H1 (cell line): ENCODE results near the gene CRADD. TPM values are rescaled to one million over a fixed set of nuclear protein-coding genes. Genes with fewer than 3 reads are reported as not detected.

Experiments
- CTCF ChIA-PET: fragments of 300-600 bp; sonication (Branson Sonifier 250); formaldehyde crosslinking; loops from one replicate; lab custom pipeline; 2021; ENCODE audit not compliant: partially characterized antibody; lab: Charles Lee
- POLR2A ChIA-PET: fragments of 300-600 bp; sonication (Branson Sonifier 250); formaldehyde crosslinking; loops from one replicate; lab custom pipeline; 2021; ENCODE audit warnings: inconsistent platforms; ENCODE audit not compliant: partially characterized antibody; lab: Charles Lee
- DNase-seq, 2 experiments: peaks; one replicate each; pipeline versions ENCODE4 v3.0.0 to v3.0.0-alpha.2; 2010 to 2022; ENCODE audit warnings: low spot score in 2 of 2, low read depth in 1 of 2, mixed read lengths in 1 of 2
- FAIRE-seq: peaks from 2 replicates; lab custom pipeline; 2011; peaks lifted over from hg19 to GRCh38; lab: Jason Lieb, UNC
- H2AFZ ChIP-seq: 2 replicates; pipeline ENCODE4 v1.8.1; 2012; ENCODE audit warnings: low read length, inconsistent platforms
- H2AK5ac ChIP-seq: 2 replicates; pipeline ENCODE4 v1.6.1; 2013; ENCODE audit warnings: low read depth, low read length
- H2BK120ac ChIP-seq: replicated peaks from 2 replicates; pipeline ENCODE3; 2013; ENCODE audit warnings: low read depth, low read length, inconsistent platforms
- H2BK12ac ChIP-seq: 2 replicates; pipeline ENCODE4 v1.6.1; 2013; ENCODE audit warnings: low read depth, low read length
- H2BK15ac ChIP-seq: 2 replicates; pipeline ENCODE4 v1.6.1; 2013; ENCODE audit warnings: low read length
- H2BK20ac ChIP-seq: 2 replicates; pipeline ENCODE4 v1.6.1; 2013; ENCODE audit warnings: low read length
- H2BK5ac ChIP-seq: 2 replicates; pipeline ENCODE4 v1.6.1; 2013; ENCODE audit warnings: low read depth, low read length
- H3K14ac ChIP-seq: 2 replicates; pipeline ENCODE4 v1.6.1; 2013; ENCODE audit warnings: inconsistent platforms; ENCODE audit not compliant: insufficient read length
- H3K18ac ChIP-seq: 2 replicates; pipeline ENCODE4 v1.6.1; 2013; ENCODE audit warnings: low read length; ENCODE audit errors: extremely low read depth
- H3K23ac ChIP-seq: 2 replicates; pipeline ENCODE4 v1.6.1; 2013; ENCODE audit warnings: inconsistent platforms; ENCODE audit not compliant: insufficient read length
- H3K23me2 ChIP-seq: 2 replicates; pipeline ENCODE4 v1.6.1; 2013; ENCODE audit warnings: low read depth, low read length
- H3K27ac ChIP-seq: 2 replicates; pipeline ENCODE4 v1.6.1; 2011; ENCODE audit warnings: low read depth, low read length, inconsistent platforms
- H3K27me3 ChIP-seq, 4 experiments: replicated peaks in 1 of 4; 1 replicate in 1 of 4; 2 replicates in 3 of 4; pipeline versions ENCODE4 v1.6.1 to v1.8.1; 2011 to 2013; ENCODE audit warnings: low read length in 3 of 4, mild to moderate bottlenecking in 3 of 4, inconsistent platforms in 2 of 4, mixed read lengths in 2 of 4, moderate library complexity in 1 of 4; ENCODE audit not compliant: control insufficient read depth in 3 of 4, insufficient read depth in 3 of 4; ENCODE audit errors: extremely low read depth in 1 of 4
- H3K36me3 ChIP-seq, 4 experiments: 2 replicates each; pipeline versions ENCODE4 v1.6.1 to v1.8.1; 2011 to 2013; ENCODE audit warnings: mild to moderate bottlenecking in 4 of 4, low read length in 3 of 4, moderate library complexity in 2 of 4, control low read depth in 1 of 4, inconsistent platforms in 1 of 4; ENCODE audit not compliant: insufficient read depth in 4 of 4, control insufficient read depth in 2 of 4
- H3K4ac ChIP-seq: replicated peaks from 2 replicates; pipeline ENCODE3; 2013; ENCODE audit warnings: low read length, low read depth, mixed read lengths, inconsistent platforms; ENCODE audit not compliant: insufficient read length
- H3K4me1 ChIP-seq, 4 experiments: replicated peaks in 1 of 4; 1 replicate in 1 of 4; 2 replicates in 3 of 4; pipeline versions ENCODE4 v1.6.1 to v1.8.1; 2011 to 2013; ENCODE audit warnings: low read length in 3 of 4, inconsistent platforms in 2 of 4, mixed read lengths in 1 of 4; ENCODE audit not compliant: insufficient read depth in 4 of 4, control insufficient read depth in 3 of 4
- H3K4me2 ChIP-seq, 2 experiments: 2 replicates each; pipeline versions ENCODE4 v1.6.1 to v1.8.1; 2011 to 2013; ENCODE audit warnings: low read depth in 2 of 2, low read length in 2 of 2, control low read depth in 1 of 2, inconsistent platforms in 1 of 2, mild to moderate bottlenecking in 1 of 2; ENCODE audit not compliant: insufficient read depth in 1 of 2
- H3K4me3 ChIP-seq, 4 experiments: fragments of 200-600, 300-600 bp in 1 of 4; sonication (generic), shearing (Covaris generic), sonication (Bioruptor Twin) in 1 of 4; 2 replicates each; pipeline versions ENCODE4 v1.5.1 to v1.8.1; 2011 to 2016; ENCODE audit warnings: low read length in 4 of 4, low read depth in 3 of 4, control low read depth in 2 of 4, inconsistent platforms in 2 of 4, mild to moderate bottlenecking in 2 of 4, mixed read lengths in 1 of 4, moderate library complexity in 1 of 4; ENCODE audit not compliant: insufficient read depth in 2 of 4; ENCODE audit errors: extremely low read depth in 1 of 4
- H3K56ac ChIP-seq: replicated peaks from 2 replicates; pipeline ENCODE3; 2013; ENCODE audit warnings: low read depth, mild to moderate bottlenecking, mixed read lengths, low read length, inconsistent platforms; ENCODE audit not compliant: insufficient read length
- H3K79me1 ChIP-seq: 2 replicates; pipeline ENCODE4 v1.6.1; 2013; ENCODE audit warnings: low read depth, low read length, control low read depth
- H3K79me2 ChIP-seq, 2 experiments: 2 replicates each; pipeline versions ENCODE4 v1.6.1 to v1.8.1; 2012 to 2013; ENCODE audit warnings: low read length in 2 of 2, mild to moderate bottlenecking in 2 of 2, inconsistent platforms in 1 of 2; ENCODE audit not compliant: insufficient read depth in 2 of 2, control insufficient read depth in 1 of 2
- H3K9ac ChIP-seq, 4 experiments: replicated peaks in 1 of 4; 1 replicate in 1 of 4; 2 replicates in 3 of 4; pipeline versions ENCODE4 v1.6.1 to v1.8.1; 2011 to 2013; ENCODE audit warnings: low read depth in 3 of 4, low read length in 3 of 4, control low read depth in 2 of 4, mild to moderate bottlenecking in 2 of 4, moderate library complexity in 2 of 4, inconsistent platforms in 1 of 4; ENCODE audit errors: extremely low read depth in 1 of 4
- H3K9me3 ChIP-seq, 2 experiments: 2 replicates each; pipeline versions ENCODE4 v1.6.1 to v1.8.1; 2012 to 2013; ENCODE audit warnings: mild to moderate bottlenecking in 2 of 2, moderate library complexity in 2 of 2, control low read depth in 1 of 2, inconsistent platforms in 1 of 2, low read depth in 1 of 2, low read length in 1 of 2, mixed read lengths in 1 of 2; ENCODE audit not compliant: insufficient read depth in 2 of 2
- H4K20me1 ChIP-seq, 2 experiments: replicated peaks in 1 of 2; 2 replicates each; pipeline versions ENCODE3 to v1.8.1; 2011 to 2013; ENCODE audit warnings: inconsistent platforms in 2 of 2, low read length in 2 of 2, mild to moderate bottlenecking in 1 of 2; ENCODE audit not compliant: insufficient read depth in 2 of 2, control insufficient read depth in 1 of 2
- H4K5ac ChIP-seq: 2 replicates; pipeline ENCODE4 v1.6.1; 2013; ENCODE audit warnings: low read length, low read depth, mixed read lengths, inconsistent platforms; ENCODE audit not compliant: insufficient read length
- H4K8ac ChIP-seq: 2 replicates; pipeline ENCODE4 v1.8.0; 2013; ENCODE audit warnings: mild to moderate bottlenecking, moderate library complexity, low read length, inconsistent platforms; ENCODE audit not compliant: insufficient read depth; ENCODE audit errors: extremely low read depth
- H4K91ac ChIP-seq: replicated peaks from 2 replicates; pipeline ENCODE3; 2013; ENCODE audit warnings: low read length, mixed read lengths, inconsistent platforms; ENCODE audit not compliant: insufficient read length
- EP300 ChIP-seq, 2 experiments: IDR thresholded peaks; 1 replicate in 1 of 2; 2 replicates in 1 of 2; pipeline ENCODE4 v1.6.1; 2011 to 2012; ENCODE audit warnings: low read depth in 2 of 2, low read length in 2 of 2, mild to moderate bottlenecking in 2 of 2, borderline replicate concordance in 1 of 2, inconsistent platforms in 1 of 2, moderate library complexity in 1 of 2
- GTF2F1 ChIP-seq: IDR thresholded peaks from 2 replicates; pipeline ENCODE4 v1.6.1; 2012; ENCODE audit warnings: low read depth, low read length, improper control_type of control experiment, borderline replicate concordance
- POLR2AphosphoS5 ChIP-seq: IDR thresholded peaks from 2 replicates; pipeline ENCODE4 v1.6.1; 2011; ENCODE audit warnings: low read depth, low read length
- SAP30 ChIP-seq: fragments of 300-600 bp; sonication (generic); IDR thresholded peaks from 2 replicates; pipeline ENCODE4 v1.7.1; 2012; ENCODE audit warnings: low read length, moderate library complexity, mild to moderate bottlenecking, inconsistent platforms; ENCODE audit not compliant: insufficient read depth, insufficient replicate concordance
- WGBS, 2 experiments: shearing (Covaris generic) in 1 of 2; methylation state at CpG; one replicate each; pipeline versions ENCODE4 v1.1.6 to v1.1.7; 2013 to 2015; ENCODE audit warnings: low lambda C conversion rate in 2 of 2, mixed read lengths in 2 of 2, inconsistent platforms in 1 of 2, low coverage in 1 of 2, missing lambda C conversion rate in 1 of 2; ENCODE audit not compliant: insufficient replicate concordance in 2 of 2, insufficient coverage in 1 of 2, insufficient read length in 1 of 2; ENCODE audit errors: extremely low coverage in 1 of 2, missing lambda C conversion rate in 1 of 2; 5-methylcytosine and 5-hydroxymethylcytosine counted together
- polyA plus RNA-seq, 7 experiments: library from polyadenylated mRNA; depleted of rRNA in 3 of 7; stranded (reverse) in 5 of 7; unstranded in 2 of 7; fragments of >200 nt in 5 of 7; fragments of 200-250 nt in 2 of 7; gene quantifications; 1 replicate in 5 of 7; 2 replicates in 1 of 7; 4 replicates in 1 of 7; pipeline versions ENCODE4 v1.2.1 to v1.2.3, GENCODE V29; 2011 to 2013; ENCODE audit warnings: missing spikeins in 2 of 7, mixed read lengths in 2 of 7
- total RNA-seq: library from RNA; stranded (reverse); fragmentation: NEBNext Ultra II Directional; extraction: Animal tissue kit (Norgen Biotek cat#: 25700); gene quantifications from 2 replicates; pipeline ENCODE4 v1.2.1, GENCODE V29; 2021

Gene CRADD
- total and polyA plus RNA-seq, 2 of the 8 experiments (the other 6 are each of a cell fraction or from before 2014, with no cell fraction given), result 8.1 to 15.4 TPM

DNA sequence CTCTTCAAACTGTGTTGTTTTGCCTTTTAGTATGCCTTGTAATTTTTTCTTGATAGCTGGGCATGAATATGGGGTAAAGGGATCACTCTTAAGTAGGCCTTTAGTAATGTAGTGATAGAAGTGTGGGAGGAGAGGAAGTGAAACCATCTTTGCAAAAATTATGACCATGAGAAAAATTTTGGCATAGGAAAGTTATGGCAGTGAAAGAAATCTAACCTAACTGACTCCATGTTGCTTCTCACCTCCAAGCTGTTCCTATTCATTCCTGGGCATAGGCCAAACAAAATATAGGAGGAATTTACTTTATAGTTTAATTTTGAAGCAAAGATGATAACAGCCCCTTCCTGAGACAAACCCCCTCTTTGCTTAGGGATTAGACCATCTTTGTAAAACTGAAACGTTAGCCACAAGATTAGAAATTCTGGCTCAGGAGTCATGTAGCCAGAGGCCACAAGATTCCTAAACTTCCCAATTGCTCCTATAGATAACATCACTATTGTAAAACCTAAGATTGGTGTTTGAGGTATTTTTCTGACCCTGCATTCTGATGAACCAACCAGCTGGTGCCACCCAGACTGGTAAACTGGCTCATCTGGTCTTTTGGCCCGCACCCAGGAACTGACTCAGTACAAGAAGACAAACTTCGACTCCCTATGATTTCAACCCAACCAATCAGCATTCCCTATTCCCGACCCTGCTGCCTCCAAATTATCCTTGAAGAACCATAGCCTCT, 45.8 kb downstream of the CRADD start:
- Histone ChIP-seq H3K18ac (no peak overlapping the region), H3K9me3 (no peaks in the 10 kb centered on the region; a peak in 1 of 4 replicates), H3K79me1 (no peaks in the 10 kb centered on the region), H3K27me3 (no peaks in the 10 kb centered on the region), H3K9ac (no peak overlapping the region), H3K14ac (no peak overlapping the region), H2BK12ac (no peak overlapping the region), H3K36me3 (no peaks in the 10 kb centered on the region), H3K4me3 (no peak overlapping the region), H4K5ac (no peak overlapping the region), H2BK120ac (no peak overlapping the region), H3K56ac (no peak overlapping the region), H4K20me1 (no peaks in the 10 kb centered on the region), H3K4ac (no peak overlapping the region), H3K79me2 (no peaks in the 10 kb centered on the region), H2BK5ac (no peak overlapping the region), H3K27ac (no peak overlapping the region), H3K4me2 (no peak overlapping the region), H4K91ac (no peak overlapping the region), H4K8ac (no peak overlapping the region), H3K23ac (no peak overlapping the region), H2AK5ac (no peak overlapping the region), H2BK15ac (no peak overlapping the region), H2BK20ac (no peak overlapping the region), H3K4me1 (peaks cover 0 to 8% (median 0%) of the 10 kb centered on the region in 4 experiments; a peak in 2 of 7 replicates), H2AFZ (no peak overlapping the region), H3K23me2 (no peaks in the 10 kb centered on the region)
- FAIRE-seq, result no peak
- no peak for DNase-seq
- ChIA-PET POLR2A (interaction anchor here (1.5 kb wide), 1 partner anchor 11 kb away, joined by 3 read pairs; no protein-coding TSS in a partner anchor), CTCF (interaction anchor here (1.3 to 1.7 kb wide), 2 partner anchors 44 to 46 kb away, joined by 3 read pairs; partner anchors contain the start of gene CRADD)
- 86% methylated on average over 4 of the region's 4 CpGs; no CpG with 5 or more reads in 1 of the 2 experiments for WGBS, 2 experiments
- TF ChIP-seq EP300 (IDR thresholded peaks at IDR 0.05; ENCODE audit: borderline replicate concordance in 1 of 2, low read depth in 2 of 2, low read length in 2 of 2) (no peak), POLR2AphosphoS5 (no peak), SAP30 (no peak), GTF2F1 (no peak)
